Stimulated activated CD4-positive, alpha-beta T cell treated with anti-CD3 and anti-CD28 coated beads, Interleukin-12 subunit alpha, Interleukin-12 subunit beta, amount 100 ng/mL, for 24 hours (primary cell): ENCODE data around the gene PILRA.
A peak's percentile ranks its signal among the peaks of the same experiment; 100 is the strongest.
"Not testable (repeated sequence)": the region's sequence is repeated elsewhere in the genome, so short reads cannot be mapped to it uniquely, and the experiment has no call there.

Experiments
- DNase-seq, 2 experiments: peaks; one replicate each; pipeline ENCODE4 v3.0.0-alpha.2; 2020; ENCODE audit warnings: low read depth in 2 of 2

The PILRA gene

DNA sequence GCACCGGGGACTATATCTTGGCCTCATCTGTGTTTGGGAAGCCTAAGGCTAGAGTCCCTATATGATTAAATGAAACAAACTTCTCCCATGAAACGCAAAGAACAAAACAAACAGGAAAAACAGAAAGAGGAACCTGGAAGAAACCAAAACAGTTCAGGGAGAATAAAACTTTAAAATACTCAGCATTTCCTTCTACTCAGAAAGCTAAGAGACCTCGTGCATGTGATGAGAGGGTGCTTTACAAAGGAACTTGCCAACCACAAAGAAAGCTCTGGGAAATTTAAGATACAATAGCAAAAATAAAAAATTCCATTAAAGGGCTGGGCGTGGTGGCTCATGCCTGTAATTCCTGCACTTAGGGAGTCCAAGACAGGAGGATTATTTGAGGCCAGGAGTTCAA, 6.9 kb downstream of the PILRA start:
- DNase-seq: no peak

GRCh38 chr7:100381531-100382233, 8.4 kb downstream of the PILRA start:
- DNase-seq: not testable (repeated sequence)

GRCh38 chr7:100382234-100382853, 9.1 kb downstream of the PILRA start:
- not testable (repeated sequence) for DNase-seq

DNA sequence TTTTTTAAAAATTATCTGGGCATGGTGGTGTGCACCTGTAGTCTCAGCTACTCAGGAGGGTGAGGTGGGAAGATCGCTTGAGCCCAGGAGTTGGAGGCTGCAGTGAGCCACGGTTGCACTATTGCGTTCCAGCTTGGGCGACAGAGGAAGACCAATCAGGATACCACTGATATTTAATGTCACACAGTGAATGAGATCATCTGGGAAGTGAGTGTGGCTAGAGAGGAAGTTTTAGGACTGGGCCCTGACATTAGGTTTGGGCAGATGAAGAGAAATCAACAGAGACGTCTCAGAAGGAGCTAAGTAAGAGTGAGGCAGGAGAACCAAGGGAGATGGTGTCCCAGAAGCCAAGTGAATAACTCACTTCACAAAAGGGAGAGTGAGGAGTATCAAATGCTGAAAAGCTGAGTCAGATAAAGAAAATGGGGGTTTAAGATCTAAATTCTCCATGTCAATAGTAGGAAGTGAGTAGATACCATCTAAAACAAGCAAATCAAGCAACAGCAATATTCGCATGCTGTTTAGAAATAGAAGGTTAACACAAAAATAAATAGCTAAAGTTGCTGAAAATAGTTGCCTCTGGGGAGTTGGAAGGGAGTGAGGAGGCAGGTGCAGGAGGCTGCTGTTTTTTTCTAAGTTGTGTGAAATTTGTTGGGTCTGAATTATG, 11.5 kb downstream of the PILRA start:
- no peak for DNase-seq

GRCh38 chr7:100386940-100387339, 13.7 kb downstream of the PILRA start:
- no peak for DNase-seq

DNA sequence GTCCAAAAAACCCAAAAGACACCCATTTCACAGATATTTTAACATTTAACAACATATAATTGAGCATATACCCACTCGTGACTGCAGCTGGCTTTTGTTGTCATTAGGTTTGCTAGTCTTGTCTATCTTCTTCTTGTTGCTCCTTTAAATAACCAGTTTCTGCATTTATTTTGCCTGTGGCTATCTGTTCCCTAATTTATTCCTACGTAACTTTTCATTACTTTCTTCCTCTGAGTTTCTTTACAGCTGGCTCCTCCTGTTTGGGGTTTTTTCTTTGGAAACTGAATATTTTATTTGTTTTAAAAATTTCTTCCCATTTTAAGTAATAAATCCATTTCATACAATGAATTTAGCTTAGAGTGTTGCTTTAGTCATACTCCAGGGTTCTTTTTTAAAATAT, 14.4 kb downstream of the PILRA start:
- DNase-seq: no peak

GRCh38 chr7:100389437-100390088, 16.3 kb downstream of the PILRA start:
- DNase-seq: no peak

- no peak for DNase-seq
Observed at GRCh38 chr7:100390286-100391009, 17.2 kb downstream of the PILRA start.

GRCh38 chr7:100393233-100393905, 20.1 kb downstream of the PILRA start:
- DNase-seq: no peak

GRCh38 chr7:100394077-100394476, 20.8 kb downstream of the PILRA start:
- DNase-seq: no peak

- peak; percentile 13 to 36 for DNase-seq
Observed at GRCh38 chr7:100396421-100396982, 23.2 kb downstream of the PILRA start.

- no peak for DNase-seq
Observed at GRCh38 chr7:100397315-100398081, 24.2 kb downstream of the PILRA start.

DNA sequence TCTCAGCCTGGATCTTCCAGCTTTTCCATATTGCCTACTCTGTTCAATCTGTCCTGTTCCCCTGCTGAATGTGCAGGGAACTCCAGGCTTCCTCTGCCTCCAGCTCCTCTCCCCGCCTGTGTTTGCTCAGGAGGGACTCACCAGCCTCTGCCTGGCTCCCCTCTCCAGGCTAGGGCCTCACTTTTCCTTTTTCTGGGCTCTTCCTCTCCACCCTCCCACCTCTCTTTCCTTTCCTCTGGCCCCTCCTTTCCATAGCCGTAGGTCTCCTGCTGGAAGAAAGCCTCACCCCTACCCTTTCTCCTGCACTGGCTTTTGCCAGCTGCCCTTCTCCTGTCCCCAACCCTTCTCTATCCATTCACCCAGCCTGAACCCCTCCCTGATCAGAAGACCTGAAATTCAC, 25.0 kb downstream of the PILRA start:
- DNase-seq: no peak

DNA sequence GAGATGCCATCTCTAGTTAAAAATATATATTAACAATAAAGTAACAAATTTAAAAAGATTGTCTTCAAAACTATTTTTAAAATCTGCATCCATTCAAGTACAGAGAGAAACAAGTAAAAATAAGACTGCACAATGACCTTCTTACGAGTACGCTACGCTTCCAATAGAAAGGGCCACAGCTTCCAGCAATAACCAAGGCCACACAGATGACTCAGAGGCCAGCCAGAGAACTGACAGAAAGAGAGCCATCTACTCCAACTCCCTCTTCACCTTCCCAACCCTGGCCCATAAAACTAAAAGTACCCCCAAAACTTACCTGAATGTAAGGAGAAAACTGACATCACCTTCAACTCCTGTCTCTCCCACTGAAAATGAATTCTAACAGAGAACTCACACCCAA, 26.8 kb downstream of the PILRA start:
- DNase-seq: no peak

DNA sequence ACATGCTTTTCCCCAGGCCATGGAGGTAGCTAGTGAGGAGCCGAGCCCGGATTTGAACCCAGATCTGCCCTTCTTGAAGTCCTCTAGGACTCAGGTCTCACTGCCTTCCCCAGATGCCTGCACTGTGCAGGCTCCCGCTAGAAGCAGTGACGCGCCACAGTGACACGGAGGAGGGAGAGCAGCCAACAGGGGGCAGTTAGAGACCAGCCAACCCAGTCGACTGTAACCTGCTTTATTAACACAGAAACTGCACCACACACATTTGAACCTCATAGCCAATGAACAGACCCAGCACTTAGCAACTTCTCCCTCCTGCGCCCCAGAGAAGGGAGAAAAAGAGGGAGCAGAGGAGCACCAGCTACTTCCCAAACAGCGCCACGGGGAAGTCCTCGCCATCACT, 27.4 kb downstream of the PILRA start:
- DNase-seq: no peak

DNA sequence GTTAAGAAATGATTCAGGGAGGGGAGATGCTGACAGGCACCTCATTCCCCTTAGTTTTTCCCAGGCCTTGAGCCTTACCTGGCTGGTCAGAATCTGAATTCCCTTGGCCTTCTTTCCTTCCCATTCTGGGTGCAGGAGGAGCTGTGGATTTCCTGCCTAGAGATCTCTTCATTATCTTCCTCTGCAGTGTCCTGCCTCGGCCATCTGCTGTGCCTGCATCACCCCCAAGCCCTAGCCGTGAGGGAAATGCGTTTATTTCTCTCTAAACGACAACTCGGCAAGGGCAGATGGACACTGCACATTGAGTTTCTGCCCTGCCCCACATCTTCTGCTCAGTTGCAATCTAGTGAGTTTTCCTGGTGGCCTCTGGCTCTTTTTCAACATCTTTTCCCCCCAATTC, 28.5 kb downstream of the PILRA start:
- no peak for DNase-seq

DNA sequence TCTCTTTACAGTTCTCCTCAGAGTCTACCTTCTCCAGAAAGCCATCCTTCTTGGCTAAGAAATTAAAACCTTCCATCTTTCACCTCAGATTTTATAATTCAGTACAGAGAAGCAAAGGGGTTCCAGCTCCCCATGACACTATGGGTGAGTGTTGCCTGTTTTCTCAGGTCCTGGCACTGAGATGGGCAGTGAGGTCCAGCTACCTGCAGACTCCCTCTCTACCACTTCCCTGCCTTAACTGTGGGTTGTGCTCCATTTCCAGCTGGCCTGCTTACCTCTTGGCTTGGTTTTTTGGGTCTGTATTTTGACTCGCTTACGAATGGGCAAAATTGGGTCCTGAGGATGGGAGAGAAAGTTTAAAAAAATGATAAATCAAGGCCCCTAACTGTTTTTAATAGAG, 29.0 kb downstream of the PILRA start:
- no peak for DNase-seq

DNA sequence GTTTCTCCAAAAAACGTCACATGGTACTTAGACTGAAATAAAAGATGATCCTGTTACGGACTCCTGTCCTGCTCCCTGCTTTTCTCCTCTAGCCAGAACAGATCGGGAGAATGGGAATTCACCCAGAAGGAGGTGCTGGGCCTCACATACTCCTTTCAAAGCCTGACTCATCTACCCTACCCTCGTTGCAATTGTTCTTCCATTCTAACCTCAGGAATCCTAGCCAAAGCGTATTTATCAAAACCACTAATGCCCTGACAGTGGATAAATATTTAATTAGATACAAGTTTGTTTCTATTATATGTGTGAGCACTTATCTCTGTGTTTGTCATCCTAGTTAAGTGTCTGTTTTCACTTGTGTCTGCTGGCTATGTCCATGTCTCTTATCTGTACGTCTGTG, 33.5 kb downstream of the PILRA start:
- no peak for DNase-seq

- no peak for DNase-seq
Observed at GRCh38 chr7:100407285-100408180, 34.2 kb downstream of the PILRA start.
